Measurements from ENCODE around the gene NFIC.

GRCh38 chr19:3512562-3513228 is 146.3 kb downstream of the NFIC start:
- no peak for TF ChIP-seq CTCF (IDR thresholded peaks at IDR 0.05)
- no peak for TF ChIP-seq ZFX (IDR thresholded peaks at IDR 0.05; ENCODE audit: borderline replicate concordance)
